ENCODE measurements around the gene TEX9.

The TEX9 gene

DNA sequence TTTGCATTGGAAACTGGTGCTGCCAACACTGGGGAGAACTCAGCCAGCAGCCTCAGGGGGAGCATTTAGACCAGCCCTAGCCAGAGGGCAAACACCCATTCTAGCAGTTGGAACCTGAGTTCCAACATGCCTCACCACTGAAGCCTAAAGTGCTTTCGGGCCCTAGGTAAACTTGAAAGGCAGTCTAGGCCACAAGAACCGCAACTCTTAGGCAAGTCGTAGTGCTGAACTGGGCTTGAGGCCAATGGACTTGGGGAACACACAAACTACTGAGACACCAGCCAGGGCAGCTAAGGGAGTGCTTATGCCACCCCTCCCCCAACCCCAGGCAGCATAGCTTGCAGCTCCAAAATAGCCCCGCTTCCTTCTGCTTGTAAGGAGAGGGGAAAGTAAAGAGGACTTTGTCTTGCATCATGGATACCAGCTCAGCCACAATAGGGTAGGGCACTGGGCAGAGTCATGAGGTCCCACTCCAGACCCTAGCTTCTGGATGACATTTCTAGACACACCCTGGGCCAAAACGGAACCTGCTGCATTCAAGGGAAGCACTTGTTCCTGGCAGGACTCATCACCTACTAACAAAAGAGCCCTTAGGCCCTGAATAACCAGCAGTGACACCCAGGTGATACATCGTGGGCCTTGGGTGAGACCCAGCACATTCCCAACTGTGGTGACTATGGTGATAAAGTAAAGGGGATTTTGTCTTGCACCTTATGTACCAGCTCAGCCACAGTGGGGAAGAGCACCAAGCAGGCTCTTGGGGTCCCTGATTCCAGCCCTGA lies 37.3 kb upstream of the TEX9 start:
- DNase-seq (ENCODE audit: low read depth), result no peak
- no peak overlapping the region for H3K4me3 ChIP-seq (ENCODE audit: low read depth, low read length)
- TF ChIP-seq, protein P1, sequence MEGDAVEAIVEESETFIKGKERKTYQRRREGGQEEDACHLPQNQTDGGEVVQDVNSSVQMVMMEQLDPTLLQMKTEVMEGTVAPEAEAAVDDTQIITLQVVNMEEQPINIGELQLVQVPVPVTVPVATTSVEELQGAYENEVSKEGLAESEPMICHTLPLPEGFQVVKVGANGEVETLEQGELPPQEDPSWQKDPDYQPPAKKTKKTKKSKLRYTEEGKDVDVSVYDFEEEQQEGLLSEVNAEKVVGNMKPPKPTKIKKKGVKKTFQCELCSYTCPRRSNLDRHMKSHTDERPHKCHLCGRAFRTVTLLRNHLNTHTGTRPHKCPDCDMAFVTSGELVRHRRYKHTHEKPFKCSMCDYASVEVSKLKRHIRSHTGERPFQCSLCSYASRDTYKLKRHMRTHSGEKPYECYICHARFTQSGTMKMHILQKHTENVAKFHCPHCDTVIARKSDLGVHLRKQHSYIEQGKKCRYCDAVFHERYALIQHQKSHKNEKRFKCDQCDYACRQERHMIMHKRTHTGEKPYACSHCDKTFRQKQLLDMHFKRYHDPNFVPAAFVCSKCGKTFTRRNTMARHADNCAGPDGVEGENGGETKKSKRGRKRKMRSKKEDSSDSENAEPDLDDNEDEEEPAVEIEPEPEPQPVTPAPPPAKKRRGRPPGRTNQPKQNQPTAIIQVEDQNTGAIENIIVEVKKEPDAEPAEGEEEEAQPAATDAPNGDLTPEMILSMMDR (IDR thresholded peaks at IDR 0.05; ENCODE audit: control insufficient read depth, extremely low read depth, insufficient read depth), result no peak

- no peak for DNase-seq (ENCODE audit: low read depth)
- TF ChIP-seq, protein P1 (IDR thresholded peaks at IDR 0.05; ENCODE audit: control insufficient read depth, extremely low read depth, insufficient read depth), result no peak
- H3K4me3 ChIP-seq (ENCODE audit: low read depth, low read length), result no peak overlapping the region
These were observed 28.0 kb upstream of the TEX9 start for GRCh38 chr15:56337084-56337725.

DNA sequence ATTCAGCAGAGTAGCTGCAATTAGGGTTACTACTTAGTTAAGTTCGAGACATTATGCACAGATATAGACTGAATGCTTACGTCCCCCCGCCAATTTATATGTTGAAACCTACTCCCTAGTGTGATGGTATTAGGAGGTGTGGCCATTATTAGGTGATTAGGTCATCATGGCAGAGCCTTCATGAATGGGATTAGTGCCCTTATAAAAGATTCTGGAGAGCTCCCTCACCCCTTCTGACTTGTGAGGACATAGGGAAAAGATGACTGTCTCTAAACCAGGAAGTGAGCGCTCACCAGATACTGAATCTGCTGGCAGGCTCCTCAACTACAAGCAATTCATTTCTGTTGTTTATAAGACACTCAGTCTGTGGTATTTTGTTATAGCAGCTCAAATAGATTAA lies 25.6 kb upstream of the TEX9 start:
- DNase-seq (ENCODE audit: low read depth), result no peak
- TF ChIP-seq, protein P1 (IDR thresholded peaks at IDR 0.05; ENCODE audit: control insufficient read depth, extremely low read depth, insufficient read depth), result no peak
- H3K4me3 ChIP-seq (ENCODE audit: low read depth, low read length), result no peak overlapping the region

DNA sequence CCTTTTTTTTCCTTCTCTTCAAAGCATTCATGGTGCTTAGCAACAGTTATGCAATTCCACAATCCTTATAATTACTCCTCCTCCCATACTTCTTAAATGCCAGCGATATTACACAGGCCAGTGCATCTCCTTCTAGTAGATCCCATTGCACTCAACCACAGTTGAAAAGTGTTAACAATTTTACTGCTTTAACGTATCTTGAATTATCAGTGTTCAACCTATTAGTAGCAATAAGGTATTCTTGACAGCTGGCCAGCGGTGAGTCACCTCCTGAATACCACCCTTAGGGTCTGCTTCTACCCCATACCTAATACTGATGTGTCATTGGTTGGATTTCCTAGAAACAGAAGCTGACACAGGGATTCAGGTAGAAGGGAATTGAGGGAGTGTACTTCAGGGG lies 24.0 kb upstream of the TEX9 start:
- TF ChIP-seq, protein P1 (IDR thresholded peaks at IDR 0.05; ENCODE audit: control insufficient read depth, extremely low read depth, insufficient read depth), result no peak
- no peak overlapping the region for H3K4me3 ChIP-seq (ENCODE audit: low read depth, low read length)
- no peak for DNase-seq (ENCODE audit: low read depth)

- no peak overlapping the region for H3K4me3 ChIP-seq (ENCODE audit: low read depth, low read length)
- TF ChIP-seq, protein P1 (IDR thresholded peaks at IDR 0.05; ENCODE audit: control insufficient read depth, extremely low read depth, insufficient read depth), result no peak
- DNase-seq (ENCODE audit: low read depth), result no peak
These were observed 22.6 kb upstream of the TEX9 start for GRCh38 chr15:56342653-56343052.

DNA sequence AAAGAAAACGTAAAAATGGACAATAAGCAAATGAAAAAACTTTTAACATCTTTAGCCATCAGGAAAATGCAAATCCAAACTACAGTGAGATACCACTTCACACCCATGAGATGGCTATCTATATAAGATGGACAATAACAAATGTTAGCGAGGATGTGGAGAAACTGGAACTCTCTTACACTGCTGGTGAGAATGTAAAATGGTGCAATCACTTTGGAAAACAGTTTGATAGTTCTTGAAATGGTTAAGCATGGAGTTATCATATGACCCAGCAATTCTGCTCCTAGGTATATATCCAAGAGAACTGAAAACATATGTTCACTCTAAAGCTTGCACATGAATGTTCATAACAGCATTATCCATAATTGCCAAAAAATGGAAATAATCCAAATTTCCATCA lies 21.3 kb upstream of the TEX9 start:
- no peak overlapping the region for H3K4me3 ChIP-seq (ENCODE audit: low read depth, low read length)
- no peak for DNase-seq (ENCODE audit: low read depth)
- TF ChIP-seq, protein P1 (IDR thresholded peaks at IDR 0.05; ENCODE audit: control insufficient read depth, extremely low read depth, insufficient read depth), result no peak
